CD14-positive monocyte (primary cell): Measurements from ENCODE around the gene MCF2L. TPM values are rescaled to one million over a fixed set of nuclear protein-coding genes. Genes with fewer than 3 reads are reported as not detected.

ENCODE experiments used
- DNase-seq, 3 donors: peaks; one replicate each; pipeline ENCODE4 v3.0.0-alpha.2; 2011 to 2022
- H2AFZ ChIP-seq: 2 replicates; pipeline ENCODE4 v1.6.0; 2012; ENCODE audit warnings: mild to moderate bottlenecking, low read depth, low read length, inconsistent platforms; ENCODE audit not compliant: insufficient read depth, poor library complexity, severe bottlenecking
- H3K27ac ChIP-seq, 2 donors: 1 replicate in 1 of 2; 2 replicates in 1 of 2; pipeline ENCODE4 v1.5.1; 2012 to 2013; ENCODE audit warnings: low read length in 2 of 2, control low read depth in 1 of 2, inconsistent platforms in 1 of 2, low read depth in 1 of 2, mild to moderate bottlenecking in 1 of 2
- H3K27me3 ChIP-seq, 2 donors: one replicate each; pipeline versions ENCODE4 v1.6.0 to v1.6.1; 2011 to 2013; ENCODE audit warnings: low read length in 2 of 2; ENCODE audit not compliant: control insufficient read depth in 2 of 2, insufficient read depth in 2 of 2
- H3K36me3 ChIP-seq, 2 donors: replicated peaks in 1 of 2; 1 replicate in 1 of 2; 2 replicates in 1 of 2; pipeline versions ENCODE4 v1.5.1 to v1.6.1; 2012 to 2013; ENCODE audit warnings: low read length in 2 of 2, control low read depth in 1 of 2, inconsistent platforms in 1 of 2, mild to moderate bottlenecking in 1 of 2; ENCODE audit not compliant: insufficient read depth in 2 of 2, control insufficient read depth in 1 of 2
- H3K4me1 ChIP-seq, 2 donors: 1 replicate in 1 of 2; 2 replicates in 1 of 2; pipeline versions ENCODE4 v1.5.1 to v1.6.1; 2012 to 2013; ENCODE audit warnings: low read length in 2 of 2, control low read depth in 1 of 2, inconsistent platforms in 1 of 2, mild to moderate bottlenecking in 1 of 2, moderate library complexity in 1 of 2; ENCODE audit not compliant: insufficient read depth in 2 of 2, control insufficient read depth in 1 of 2
- H3K4me2 ChIP-seq: replicated peaks from 2 replicates; pipeline ENCODE3; 2012; ENCODE audit warnings: low read length, moderate library complexity, mild to moderate bottlenecking; ENCODE audit not compliant: poor library complexity, severe bottlenecking; ENCODE audit errors: extremely low read depth
- H3K4me3 ChIP-seq, 3 experiments: fragments of 200-600 bp in 1 of 3; sonication (generic) in 1 of 3; replicated peaks in 1 of 3; 1 replicate in 2 of 3; 2 replicates in 1 of 3; pipeline ENCODE4 v1.5.1; 2011 to 2013; ENCODE audit warnings: low read length in 3 of 3, mild to moderate bottlenecking in 3 of 3, control low read depth in 2 of 3, low read depth in 2 of 3, inconsistent platforms in 1 of 3, moderate library complexity in 1 of 3
- H3K79me2 ChIP-seq: 2 replicates; pipeline ENCODE4 v1.6.0; 2012; ENCODE audit warnings: mild to moderate bottlenecking, control low read depth, inconsistent platforms, low read length, moderate library complexity; ENCODE audit not compliant: insufficient read depth
- H3K9ac ChIP-seq: 2 replicates; pipeline ENCODE4 v1.6.0; 2017; ENCODE audit warnings: low read length, mild to moderate bottlenecking; ENCODE audit not compliant: insufficient read depth, poor library complexity, severe bottlenecking
- H3K9me3 ChIP-seq, 2 donors: replicated peaks in 1 of 2; 1 replicate in 1 of 2; 2 replicates in 1 of 2; pipeline versions ENCODE4 v1.5.1 to v1.6.1; 2012 to 2013; ENCODE audit warnings: low read length in 2 of 2, control low read depth in 1 of 2; ENCODE audit not compliant: control insufficient read depth in 1 of 2, insufficient read depth in 1 of 2
- H4K20me1 ChIP-seq: 2 replicates; pipeline ENCODE4 v1.6.0; 2012; ENCODE audit warnings: mild to moderate bottlenecking, low read length, control low read depth, moderate library complexity; ENCODE audit not compliant: insufficient read depth
- H3K27ac Mint-ChIP-seq, 7 donors: one replicate each; pipeline ENCODE4 v1.8.0; 2020; ENCODE audit warnings: mild to moderate bottlenecking in 7 of 7, mixed read lengths in 7 of 7, moderate library complexity in 6 of 7, inconsistent platforms in 2 of 7
- H3K27me3 Mint-ChIP-seq, 3 donors: one replicate each; pipeline ENCODE4 v1.8.0; 2021 to 2022; ENCODE audit warnings: low read depth in 3 of 3, mild to moderate bottlenecking in 3 of 3, mixed read lengths in 3 of 3, moderate library complexity in 3 of 3, inconsistent platforms in 1 of 3
- H3K36me3 Mint-ChIP-seq, 2 donors: one replicate each; pipeline ENCODE4 v1.8.0; 2020; ENCODE audit warnings: mixed read lengths in 2 of 2, inconsistent platforms in 1 of 2, mild to moderate bottlenecking in 1 of 2
- H3K4me1 Mint-ChIP-seq: one replicate; pipeline ENCODE4 v1.8.0; 2020; ENCODE audit warnings: mild to moderate bottlenecking, mixed read lengths
- H3K4me3 Mint-ChIP-seq, 2 donors: one replicate each; pipeline ENCODE4 v1.8.0; 2020; ENCODE audit warnings: mild to moderate bottlenecking in 2 of 2, mixed read lengths in 2 of 2, moderate library complexity in 1 of 2
- H3K9me3 Mint-ChIP-seq, 7 donors: one replicate each; pipeline ENCODE4 v1.8.0; 2020 to 2022; ENCODE audit warnings: mixed read lengths in 7 of 7, mild to moderate bottlenecking in 6 of 7, moderate library complexity in 6 of 7, inconsistent platforms in 2 of 7
- CTCF ChIP-seq: fragments of 200-600 bp; IDR thresholded peaks from one replicate; pipeline ENCODE4 v1.8.0; 2022; ENCODE audit warnings: antibody characterized with exemption, mild to moderate bottlenecking
- whole genome bisulfite sequencing: methylation state at CpG from one replicate; pipeline ENCODE4 v1.1.5; 2013; ENCODE audit warnings: missing lambda C conversion rate; ENCODE audit not compliant: insufficient coverage; 5-methylcytosine and 5-hydroxymethylcytosine counted together
- intact Hi-C, 2 donors: fragments of 100-400 bp; cut with micrococcal nuclease; formaldehyde crosslinking; loops; one replicate each; pipeline versions ENCODE4 v1.15.0 to v1.15.1; 2023
- polyA plus RNA-seq, 3 donors: library from polyadenylated mRNA; depleted of rRNA in 1 of 3; unstranded in 2 of 3; stranded (reverse) in 1 of 3; fragments of 300-500 nt in 2 of 3; fragments of >200 nt in 1 of 3; fragmentation: Illumina TruSeq in 2 of 3; gene quantifications; 1 replicate in 2 of 3; 2 replicates in 1 of 3; pipeline ENCODE4 v1.2.3, GENCODE V29; 2012 to 2021

MCF2L gene
- polyA plus RNA-seq, 3 donors = not detected

GRCh38 chr13:113008851-113009250 is 39.8 kb downstream of the MCF2L start:
- Histone ChIP-seq H3K27me3 (no peaks in the 10 kb centered on the region), H3K27ac (no peak overlapping the region), H3K36me3 (no peaks in the 10 kb centered on the region), H3K4me3 (no peak overlapping the region), H3K4me2 (no peak overlapping the region), H3K9me3 (no peaks in the 10 kb centered on the region), H3K9ac (no peak overlapping the region), H2AFZ (no peak overlapping the region), H3K79me2 (no peaks in the 10 kb centered on the region), H4K20me1 (no peaks in the 10 kb centered on the region), H3K4me1 (no peaks in the 10 kb centered on the region)
- WGBS = 96% methylated on average over 28 of the region's 33 CpGs
- no peak overlapping the region for H3K27ac Mint-ChIP-seq
- intact Hi-C loops = no loop called here
- peaks cover 5% of the 10 kb centered on the region for H3K4me1 Mint-ChIP-seq
- no peak overlapping the region for H3K4me3 Mint-ChIP-seq
- no peaks in the 10 kb centered on the region for H3K36me3 Mint-ChIP-seq
- TF ChIP-seq CTCF = no peak
- DNase-seq = no peak
- peaks cover 0 to 17% (median 5%) of the 10 kb centered on the region in 7 donors for H3K9me3 Mint-ChIP-seq
- H3K27me3 Mint-ChIP-seq = peaks cover 0 to 10% (median 3%) of the 10 kb centered on the region in 3 donors

GRCh38 chr13:113009743-113010509 is 40.9 kb downstream of the MCF2L start:
- no peak for TF ChIP-seq CTCF
- Histone ChIP-seq H3K4me2 (no peak overlapping the region), H2AFZ (no peak overlapping the region), H3K9ac (no peak overlapping the region), H4K20me1 (no peaks in the 10 kb centered on the region), H3K36me3 (no peaks in the 10 kb centered on the region), H3K9me3 (no peaks in the 10 kb centered on the region), H3K27ac (no peak overlapping the region), H3K4me3 (no peak overlapping the region), H3K4me1 (no peaks in the 10 kb centered on the region), H3K79me2 (no peaks in the 10 kb centered on the region), H3K27me3 (no peaks in the 10 kb centered on the region)
- no peak overlapping the region for H3K4me3 Mint-ChIP-seq
- H3K36me3 Mint-ChIP-seq = no peaks in the 10 kb centered on the region
- H3K27me3 Mint-ChIP-seq = peaks cover 0 to 10% (median 3%) of the 10 kb centered on the region in 3 donors
- no peak for DNase-seq
- H3K9me3 Mint-ChIP-seq = peaks cover 0 to 17% (median 5%) of the 10 kb centered on the region in 7 donors
- intact Hi-C loops = no loop called here
- H3K27ac Mint-ChIP-seq = no peak overlapping the region
- 41% methylated on average over 9 of the region's 17 CpGs for WGBS
- H3K4me1 Mint-ChIP-seq = peaks cover 5% of the 10 kb centered on the region
